Measurements from ENCODE around the gene NEGR1. TPM values are rescaled to one million over a fixed set of nuclear protein-coding genes. Genes with fewer than 3 reads are reported as not detected.

Gene NEGR1
- total RNA-seq, 1 experiment from 2014 or later, result 0.44 TPM

DNA sequence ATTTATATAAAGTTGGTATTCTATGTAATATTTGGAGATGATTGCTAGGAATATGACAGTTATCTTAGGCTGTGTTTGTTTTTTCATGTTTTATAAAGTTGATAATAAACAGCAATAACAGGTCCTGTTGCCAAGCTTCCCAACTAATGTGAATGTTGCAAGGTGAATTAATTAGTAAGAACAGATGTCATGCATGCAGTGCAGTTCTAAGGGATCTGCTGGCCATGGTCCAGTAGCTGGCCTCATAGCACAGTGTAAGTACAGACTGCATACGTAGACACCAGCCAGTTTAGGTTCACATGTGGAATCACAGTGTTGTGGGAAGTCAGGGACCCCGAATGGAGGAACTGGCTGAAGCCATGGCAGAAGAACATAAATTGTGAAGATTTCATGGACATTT, 478.2 kb downstream of the NEGR1 start:
- BruUV-seq (replicated peaks), result no TSS peak
- Histone ChIP-seq H4K20me1 (ENCODE audit: insufficient read depth) (no peaks in the 10 kb centered on the region), H3F3A (ENCODE audit: insufficient read depth, low read depth) (no peaks in the 10 kb centered on the region), H3K27me3 (ENCODE audit: insufficient read depth, low read depth) (no peaks in the 10 kb centered on the region), H3K4me1 (replicated peaks; ENCODE audit: insufficient read depth) (no peaks in the 10 kb centered on the region), H3K9me2 (ENCODE audit: insufficient read depth) (no peaks in the 10 kb centered on the region), H3K79me2 (ENCODE audit: low read depth) (no peaks in the 10 kb centered on the region), H3K4me3 (no peak overlapping the region), H2AFZ (no peak overlapping the region), H3K27ac (no peak overlapping the region), H3K4me2 (no peak overlapping the region), H3K9me3 (ENCODE audit: insufficient read depth, low read depth) (no peaks in the 10 kb centered on the region), H3K36me3 (ENCODE audit: low read depth) (no peaks in the 10 kb centered on the region)
- ChIA-PET POLR2A (ENCODE audit: unreplicated experiment) (no interaction called here), CTCF (no interaction called here)
- no peak for DNase-seq
- TF ChIP-seq CTCF (conservative IDR thresholded peaks at IDR 0.05) (no peak), EZH2 (IDR thresholded peaks at IDR 0.05; ENCODE audit: low read depth) (no peak)
- intact Hi-C loops (cut with micrococcal nuclease; ENCODE audit: unreplicated experiment), result no loop called here

DNA sequence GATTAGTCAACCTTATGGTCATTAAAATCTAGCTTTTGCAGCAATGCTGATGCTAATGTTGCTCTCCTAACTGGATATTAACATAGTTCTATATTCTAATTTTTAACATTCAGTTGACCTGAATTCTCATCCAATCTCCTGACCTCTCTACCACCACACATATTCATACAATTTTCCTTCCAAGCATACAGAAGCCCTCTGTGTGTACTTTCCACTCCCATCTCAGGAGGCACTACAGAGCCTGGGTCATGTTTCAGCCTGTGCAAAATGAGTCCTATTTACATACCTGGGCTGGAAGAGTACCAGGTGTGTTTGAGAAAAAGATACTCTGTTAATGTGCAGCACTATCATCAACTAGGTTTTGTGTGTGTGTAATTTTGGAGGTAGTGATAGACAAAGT, 486.3 kb downstream of the NEGR1 start:
- ChIA-PET CTCF (no interaction called here), POLR2A (ENCODE audit: unreplicated experiment) (no interaction called here)
- Histone ChIP-seq H3K9me2 (ENCODE audit: insufficient read depth) (no peaks in the 10 kb centered on the region), H3K4me3 (no peak overlapping the region), H3F3A (ENCODE audit: insufficient read depth, low read depth) (no peaks in the 10 kb centered on the region), H3K79me2 (ENCODE audit: low read depth) (no peaks in the 10 kb centered on the region), H3K4me2 (no peak overlapping the region), H3K9me3 (ENCODE audit: insufficient read depth, low read depth) (no peaks in the 10 kb centered on the region), H3K36me3 (ENCODE audit: low read depth) (no peaks in the 10 kb centered on the region), H3K27ac (no peak overlapping the region), H2AFZ (no peak overlapping the region), H3K4me1 (replicated peaks; ENCODE audit: insufficient read depth) (no peaks in the 10 kb centered on the region), H3K27me3 (ENCODE audit: insufficient read depth, low read depth) (no peaks in the 10 kb centered on the region), H4K20me1 (ENCODE audit: insufficient read depth) (no peaks in the 10 kb centered on the region; the same call in 1 of the 2 replicates)
- no peak for DNase-seq
- BruUV-seq (replicated peaks), result no TSS peak
- TF ChIP-seq CTCF (conservative IDR thresholded peaks at IDR 0.05) (no peak), EZH2 (IDR thresholded peaks at IDR 0.05; ENCODE audit: low read depth) (no peak)
- intact Hi-C loops (cut with micrococcal nuclease; ENCODE audit: unreplicated experiment), result no loop called here

DNA sequence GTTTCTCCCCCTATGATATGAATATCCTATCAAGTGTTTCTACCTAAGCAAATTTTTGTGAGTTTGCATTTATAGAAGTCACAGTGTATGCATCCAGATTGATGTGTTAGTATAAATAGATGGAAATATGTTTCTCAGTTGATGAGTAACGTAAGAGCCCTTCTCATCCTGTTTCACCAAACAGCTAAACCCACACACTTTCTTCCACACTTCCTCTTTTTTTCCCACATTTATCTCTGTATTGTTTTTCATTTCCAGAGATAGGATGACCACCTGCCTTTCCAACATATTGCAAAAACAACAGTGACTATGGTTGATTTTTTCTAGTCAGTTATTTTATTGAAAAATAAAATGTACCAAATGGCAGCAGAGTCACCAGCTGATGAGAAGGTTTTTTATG, 490.1 kb downstream of the NEGR1 start:
- no peak overlapping the region for H2AFZ ChIP-seq
- no peaks in the 10 kb centered on the region for H3K79me2 ChIP-seq (ENCODE audit: low read depth)
- intact Hi-C loops (cut with micrococcal nuclease; ENCODE audit: unreplicated experiment), result no loop called here
- no peak overlapping the region for H3K4me2 ChIP-seq
- H3K27me3 ChIP-seq (ENCODE audit: insufficient read depth, low read depth), result no peaks in the 10 kb centered on the region
- H3K27ac ChIP-seq, result no peak overlapping the region
- no TSS peak for BruUV-seq (replicated peaks)
- H3K9me3 ChIP-seq (ENCODE audit: insufficient read depth, low read depth), result no peaks in the 10 kb centered on the region
- no peak for DNase-seq
- no peaks in the 10 kb centered on the region for H3K9me2 ChIP-seq (ENCODE audit: insufficient read depth)
- H3K4me3 ChIP-seq, result no peak overlapping the region
- TF ChIP-seq CTCF (conservative IDR thresholded peaks at IDR 0.05), result no peak
- TF ChIP-seq EZH2 (IDR thresholded peaks at IDR 0.05; ENCODE audit: low read depth), result no peak
- no peaks in the 10 kb centered on the region for H3K36me3 ChIP-seq (ENCODE audit: low read depth)
- no peaks in the 10 kb centered on the region for H3F3A ChIP-seq (ENCODE audit: insufficient read depth, low read depth)
- H3K4me1 ChIP-seq (replicated peaks; ENCODE audit: insufficient read depth), result no peaks in the 10 kb centered on the region
- ChIA-PET POLR2A (ENCODE audit: unreplicated experiment) (no interaction called here), CTCF (no interaction called here)
- no peaks in the 10 kb centered on the region; the same call in 1 of the 2 replicates for H4K20me1 ChIP-seq (ENCODE audit: insufficient read depth)

Data from PC-9 (cell line).